Muscle layer of duodenum (tissue), 2 donors: Measurements from ENCODE around the gene ALS2.
"Not testable (repeated sequence)": the region's sequence is repeated elsewhere in the genome, so short reads cannot be mapped to it uniquely, and the experiment has no call there.

Experiments
- H3K27ac ChIP-seq: one replicate; pipeline ENCODE4 v1.7.0; 2013; ENCODE audit warnings: mild to moderate bottlenecking, low read length
- H3K27me3 ChIP-seq: one replicate; pipeline ENCODE4 v1.7.0; 2013; ENCODE audit warnings: low read depth, mild to moderate bottlenecking, control low read depth, low read length
- H3K36me3 ChIP-seq, 2 donors: one replicate each; pipeline ENCODE4 v1.7.0; 2013; ENCODE audit warnings: low read length in 2 of 2, control low read depth in 1 of 2, mild to moderate bottlenecking in 1 of 2; ENCODE audit not compliant: insufficient read depth in 2 of 2, control insufficient read depth in 1 of 2
- H3K4me1 ChIP-seq, 2 donors: one replicate each; pipeline ENCODE4 v1.7.0; 2013; ENCODE audit warnings: low read length in 2 of 2, mild to moderate bottlenecking in 2 of 2, control low read depth in 1 of 2, moderate library complexity in 1 of 2; ENCODE audit not compliant: insufficient read depth in 2 of 2, control insufficient read depth in 1 of 2
- H3K4me3 ChIP-seq, 2 donors: one replicate each; pipeline ENCODE4 v1.7.0; 2013; ENCODE audit warnings: low read length in 2 of 2, low read depth in 1 of 2, mild to moderate bottlenecking in 1 of 2
- H3K9me3 ChIP-seq, 2 donors: one replicate each; pipeline ENCODE4 v1.7.0; 2013; ENCODE audit warnings: low read length in 2 of 2, control low read depth in 1 of 2, mild to moderate bottlenecking in 1 of 2; ENCODE audit not compliant: control insufficient read depth in 1 of 2
- donor health status: healthy.

ALS2 gene

GRCh38 chr2:201673546-201673945, 107.2 kb downstream of the ALS2 start:
- Histone ChIP-seq H3K27ac (no peak overlapping the region), H3K9me3 (no peaks in the 10 kb centered on the region), H3K4me3 (no peak overlapping the region), H3K36me3 (no peaks in the 10 kb centered on the region), H3K27me3 (no peaks in the 10 kb centered on the region), H3K4me1 (no peaks in the 10 kb centered on the region)

- H3K27me3 ChIP-seq, H3K4me1 ChIP-seq, H3K36me3 ChIP-seq, H3K4me3 ChIP-seq, H3K27ac ChIP-seq, H3K9me3 ChIP-seq: not testable (repeated sequence)
These were observed 109.5 kb downstream of the ALS2 start for GRCh38 chr2:201671205-201671604.

- H3K27ac ChIP-seq, result no peak overlapping the region
- no peaks in the 10 kb centered on the region for H3K36me3 ChIP-seq
- no peaks in the 10 kb centered on the region for H3K4me1 ChIP-seq
- H3K27me3 ChIP-seq, result no peaks in the 10 kb centered on the region
- H3K9me3 ChIP-seq, result no peaks in the 10 kb centered on the region
- H3K4me3 ChIP-seq, result no peak overlapping the region
These were observed 110.9 kb downstream of the ALS2 start for GRCh38 chr2:201669865-201670264.

GRCh38 chr2:201668402-201668910, 112.3 kb downstream of the ALS2 start:
- no peaks in the 10 kb centered on the region for H3K9me3 ChIP-seq

GRCh38 chr2:201664334-201664733, 116.4 kb downstream of the ALS2 start:
- Histone ChIP-seq H3K36me3 (no peaks in the 10 kb centered on the region), H3K4me3 (no peak overlapping the region), H3K9me3 (no peaks in the 10 kb centered on the region)

More at GRCh38 chr2:201668402-201668910, 112.3 kb downstream of the ALS2 start:
- H3K27me3 ChIP-seq, result no peaks in the 10 kb centered on the region
- H3K27ac ChIP-seq, result no peak overlapping the region
- H3K4me1 ChIP-seq, result no peaks in the 10 kb centered on the region
- no peak overlapping the region for H3K4me3 ChIP-seq
- H3K36me3 ChIP-seq, result no peaks in the 10 kb centered on the region

GRCh38 chr2:201661366-201661765, 119.4 kb downstream of the ALS2 start:
- H3K36me3 ChIP-seq, result no peaks in the 10 kb centered on the region
- H3K9me3 ChIP-seq, result no peaks in the 10 kb centered on the region
- no peak overlapping the region for H3K4me3 ChIP-seq
- no peaks in the 10 kb centered on the region for H3K4me1 ChIP-seq
- H3K27me3 ChIP-seq, result no peaks in the 10 kb centered on the region
- no peak overlapping the region for H3K27ac ChIP-seq

More at GRCh38 chr2:201664334-201664733, 116.4 kb downstream of the ALS2 start:
- H3K4me1 ChIP-seq, result no peaks in the 10 kb centered on the region
- H3K27ac ChIP-seq, result no peak overlapping the region
- no peaks in the 10 kb centered on the region for H3K27me3 ChIP-seq

- H3K9me3 ChIP-seq, result no peaks in the 10 kb centered on the region
- no peak overlapping the region for H3K27ac ChIP-seq
- H3K27me3 ChIP-seq, result no peaks in the 10 kb centered on the region
- no peak overlapping the region for H3K4me3 ChIP-seq
- H3K36me3 ChIP-seq, result no peaks in the 10 kb centered on the region
- no peaks in the 10 kb centered on the region for H3K4me1 ChIP-seq
These were observed 120.3 kb downstream of the ALS2 start for GRCh38 chr2:201660293-201660895.

GRCh38 chr2:201656740-201657139, 124.0 kb downstream of the ALS2 start:
- H3K36me3 ChIP-seq, result no peaks in the 10 kb centered on the region
- no peak overlapping the region for H3K4me3 ChIP-seq
- H3K27me3 ChIP-seq, result no peaks in the 10 kb centered on the region
- H3K9me3 ChIP-seq, result no peaks in the 10 kb centered on the region
- H3K4me1 ChIP-seq, result no peaks in the 10 kb centered on the region
- H3K27ac ChIP-seq, result no peak overlapping the region

- Histone ChIP-seq H3K36me3 (no peaks in the 10 kb centered on the region), H3K27me3 (no peaks in the 10 kb centered on the region), H3K9me3 (no peaks in the 10 kb centered on the region), H3K4me1 (no peaks in the 10 kb centered on the region), H3K27ac (no peak overlapping the region), H3K4me3 (no peak overlapping the region)
These were observed 124.6 kb downstream of the ALS2 start for GRCh38 chr2:201656102-201656501.

GRCh38 chr2:201654616-201655384, 125.9 kb downstream of the ALS2 start:
- H3K4me1 ChIP-seq, result no peaks in the 10 kb centered on the region
- H3K27me3 ChIP-seq, result no peaks in the 10 kb centered on the region
- no peak overlapping the region for H3K4me3 ChIP-seq
- H3K9me3 ChIP-seq, result no peaks in the 10 kb centered on the region
- no peak overlapping the region for H3K27ac ChIP-seq
- H3K36me3 ChIP-seq, result no peaks in the 10 kb centered on the region

GRCh38 chr2:201653221-201653620, 127.5 kb downstream of the ALS2 start:
- no peaks in the 10 kb centered on the region for H3K36me3 ChIP-seq
- no peak overlapping the region for H3K4me3 ChIP-seq
- H3K4me1 ChIP-seq, result no peaks in the 10 kb centered on the region
- H3K27me3 ChIP-seq, result no peaks in the 10 kb centered on the region
- H3K27ac ChIP-seq, result no peak overlapping the region
- no peaks in the 10 kb centered on the region for H3K9me3 ChIP-seq
